ENCODE results near the gene NOTCH1. TPM values are rescaled to one million over a fixed set of nuclear protein-coding genes. Genes with fewer than 3 reads are reported as not detected.

NOTCH1 gene
- total and polyA plus RNA-seq, 2 of the 4 experiments (the other 2 are of a cell fraction) = 1.8 to 6.0 TPM

GRCh38 chr9:136537411-136537810, 8.4 kb downstream of the NOTCH1 start:
- Histone ChIP-seq H3K9ac (ENCODE audit: low read depth, low read length) (no peak overlapping the region), H2AFZ (replicated peaks; ENCODE audit: low read length, poor library complexity) (no peak overlapping the region), H3K4ac (ENCODE audit: low read depth, low read length) (no peak overlapping the region), H2BK120ac (ENCODE audit: low read depth, low read length) (no peak overlapping the region), H2BK20ac (ENCODE audit: low read depth, low read length) (no peak overlapping the region), H3K9me3 (ENCODE audit: control insufficient read depth, insufficient read depth, low read length) (no peaks in the 10 kb centered on the region), H3K14ac (replicated peaks; ENCODE audit: low read depth, low read length) (no peak overlapping the region), H2BK15ac (ENCODE audit: low read depth, low read length) (no peak overlapping the region), H3K79me1 (ENCODE audit: low read depth in 1 of 2, low read length in 2 of 2) (peaks cover 13 to 79% of the 10 kb centered on the region in 2 experiments), H2AK5ac (ENCODE audit: low read depth, low read length) (no peak overlapping the region), H4K20me1 (ENCODE audit: insufficient read depth, low read length) (peaks cover 70% of the 10 kb centered on the region), H2AK9ac (replicated peaks; ENCODE audit: low read depth, low read length, poor library complexity) (no peak overlapping the region), H2BK5ac (ENCODE audit: low read depth, low read length, poor library complexity, severe bottlenecking) (no peak overlapping the region), H3K9me1 (ENCODE audit: insufficient read depth, low read length) (no peaks in the 10 kb centered on the region), H4K8ac (ENCODE audit: low read depth in 2 of 2, low read length in 2 of 2) (no peak overlapping the region), H4K5ac (ENCODE audit: low read depth, low read length) (no peak overlapping the region), H3K27ac (ENCODE audit: insufficient read depth, low read length) (no peak overlapping the region), H3K4me1 (ENCODE audit: control insufficient read depth, insufficient read depth, low read length) (0 out of 2 replicates have a peak, but pooled peaks cover 2% of the 10 kb centered on the region), H3K27me3 (ENCODE audit: control insufficient read depth, insufficient read depth, low read length) (no peaks in the 10 kb centered on the region), H3K4me3 (ENCODE audit: insufficient read depth, low read depth, low read length) (no peak overlapping the region), H4K91ac (ENCODE audit: insufficient read depth, low read depth, low read length) (no peak overlapping the region), H3K18ac (ENCODE audit: low read depth, low read length) (no peak overlapping the region), H3K56ac (ENCODE audit: extremely low read depth, insufficient read depth, low read length) (no peak overlapping the region), H3K23ac (ENCODE audit: low read depth, low read length) (no peak overlapping the region), H3K4me2 (ENCODE audit: low read depth, low read length) (no peak overlapping the region), H3K36me3 (ENCODE audit: control insufficient read depth, insufficient read depth, low read length) (peaks cover 30% of the 10 kb centered on the region; the same call in 1 of the 2 replicates)
- BruUV-seq (replicated peaks) = no TSS peak
- 100% methylated on average over 2 of the region's 7 CpGs; no CpG with 5 or more reads in 1 of the 2 experiments for WGBS, 2 experiments (ENCODE audit: extremely low coverage in 2 of 2, insufficient read length in 1 of 2)
- DNase-seq = no peak
- in situ Hi-C loops (cut with MboI; ENCODE audit: low sequenced_read_pairs) = no loop called here
- TF ChIP-seq MAFK (IDR thresholded peaks at IDR 0.05; ENCODE audit: low read depth, low read length) = no peak
- TF ChIP-seq RAD21 (IDR thresholded peaks at IDR 0.05; ENCODE audit: low read length) = no peak
- no peak for TF ChIP-seq CHD1 (IDR thresholded peaks at IDR 0.05; ENCODE audit: low read depth, low read length)
- TF ChIP-seq USF2 (IDR thresholded peaks at IDR 0.05; ENCODE audit: low read depth, low read length) = no peak
- TF ChIP-seq MXI1 (IDR thresholded peaks at IDR 0.05; ENCODE audit: borderline replicate concordance, low read depth, low read length) = no peak
- TF ChIP-seq POLR2A (IDR thresholded peaks at IDR 0.05; ENCODE audit: low read depth, low read length) = no peak
- TF ChIP-seq CTCF (conservative IDR thresholded peaks at IDR 0.05; ENCODE audit: low read depth, low read length) = no peak
- TF ChIP-seq CEBPB (IDR thresholded peaks at IDR 0.05; ENCODE audit: low read depth, low read length) = no peak
- no peak for TF ChIP-seq SMC3 (IDR thresholded peaks at IDR 0.05; ENCODE audit: low read depth, low read length)
- TF ChIP-seq FOS (IDR thresholded peaks at IDR 0.05; ENCODE audit: low read depth, low read length) = no peak
- no peak for TF ChIP-seq MAZ (IDR thresholded peaks at IDR 0.05; ENCODE audit: borderline replicate concordance, low read depth, low read length)
- no peak for TF ChIP-seq BHLHE40 (IDR thresholded peaks at IDR 0.05; ENCODE audit: low read depth, low read length)
- no peak for TF ChIP-seq NFE2L2 (IDR thresholded peaks at IDR 0.05; ENCODE audit: low read depth, low read length)
- no peak for TF ChIP-seq RCOR1 (IDR thresholded peaks at IDR 0.05; ENCODE audit: insufficient replicate concordance, low read length)
- no peak for TF ChIP-seq RFX5 (IDR thresholded peaks at IDR 0.05; ENCODE audit: low read depth, low read length)
- TF ChIP-seq ELK1 (IDR thresholded peaks at IDR 0.05; ENCODE audit: borderline replicate concordance, low read depth, low read length) = no peak
- dilution Hi-C loops (cut with HindIII; ENCODE audit: low sequenced_read_pairs, unreplicated experiment) = no loop called here
- ChIA-PET CTCF (no interaction called here), POLR2A (ENCODE audit: unreplicated experiment) (no interaction called here)
- no peak for ATAC-seq (ENCODE audit: low read depth)
- intact Hi-C loops (cut with micrococcal nuclease) = no loop called here

Measured in IMR-90 (cell line).